ENCODE results near the gene RNF121. TPM values are rescaled to one million over a fixed set of nuclear protein-coding genes. Genes with fewer than 3 reads are reported as not detected.

RNF121 gene
- total and polyA plus RNA-seq, 2 of the 8 experiments (the other 6 are each of a cell fraction or from before 2014, with no cell fraction given): 39.7 to 51.6 TPM

- TF ChIP-seq CHD7 (IDR thresholded peaks at IDR 0.05; ENCODE audit: insufficient replicate concordance, low read length): no peak
- TF ChIP-seq SP1 (IDR thresholded peaks at IDR 0.05; ENCODE audit: low read depth, low read length): no peak
- TF ChIP-seq SAP30 (IDR thresholded peaks at IDR 0.05; ENCODE audit: insufficient read depth, insufficient replicate concordance, low read length): no peak
- TF ChIP-seq POLR2A (IDR thresholded peaks at IDR 0.05; ENCODE audit: control extremely low read depth in 1 of 2, low read depth in 2 of 2, low read length in 2 of 2): no peak
- no peak for TF ChIP-seq GTF2F1 (IDR thresholded peaks at IDR 0.05; ENCODE audit: borderline replicate concordance, low read depth, low read length)
- TF ChIP-seq POLR2AphosphoS5 (IDR thresholded peaks at IDR 0.05; ENCODE audit: low read depth, low read length): no peak
- TF ChIP-seq ZNF274 (IDR thresholded peaks at IDR 0.05; ENCODE audit: borderline replicate concordance, extremely low read depth, low read length): no peak
- no peak for TF ChIP-seq FOSL1 (IDR thresholded peaks at IDR 0.05; ENCODE audit: insufficient read depth, low read depth, low read length)
- TF ChIP-seq KDM5A (IDR thresholded peaks at IDR 0.05; ENCODE audit: low read length): no peak
- no peak for TF ChIP-seq RAD21 (IDR thresholded peaks at IDR 0.05 in 1 of 2, conservative IDR thresholded peaks at IDR 0.05 in 1 of 2; ENCODE audit: low read depth in 2 of 2, low read length in 2 of 2)
- TF ChIP-seq NRF1 (IDR thresholded peaks at IDR 0.05; ENCODE audit: low read depth, low read length): no peak
Measured at GRCh38 chr11:72012091-72012630, 83.3 kb downstream of the RNF121 start (continued).

Measured in H1 (cell line).